ENCODE results near the gene IL1R2.
"Not testable (repeated sequence)": the region's sequence is repeated elsewhere in the genome, so short reads cannot be mapped to it uniquely, and the experiment has no call there.

Gene IL1R2

DNA sequence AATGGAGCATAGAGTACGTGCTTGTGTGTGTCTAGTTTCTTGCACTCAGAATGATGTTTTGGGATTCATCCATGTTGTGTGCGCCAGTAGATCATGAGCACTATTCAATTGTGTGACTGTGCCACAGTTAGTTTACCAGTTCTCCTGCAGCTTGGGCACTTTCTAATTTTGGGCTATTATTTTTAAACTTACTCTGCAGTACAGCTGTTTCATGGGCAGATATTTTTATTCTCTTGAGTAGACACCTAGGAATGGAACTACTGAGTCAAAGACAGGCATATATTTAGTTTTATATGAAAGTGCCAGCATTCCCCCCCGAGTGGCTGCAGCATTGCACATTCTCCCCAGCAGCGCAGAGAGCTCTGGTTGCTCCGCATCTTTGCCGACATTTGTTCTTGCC lies 74.8 kb downstream of the IL1R2 start:
- Histone ChIP-seq H3K9me3 (ENCODE audit: control insufficient read depth, insufficient read depth, low read depth, low read length) (no peaks in the 10 kb centered on the region), H3K27ac (ENCODE audit: extremely low read depth, low read depth, low read length) (no peak overlapping the region), H3K36me3 (ENCODE audit: control insufficient read depth in 2 of 2, insufficient read depth in 1 of 2, low read length in 2 of 2) (no peaks in the 10 kb centered on the region), H3K4me1 (ENCODE audit: control insufficient read depth, insufficient read depth, low read length) (no peaks in the 10 kb centered on the region), H3K4me3 (ENCODE audit: low read depth, low read length) (no peak overlapping the region)
- CTCF ChIA-PET = no interaction called here
- TF ChIP-seq ZBTB20 (tag by site-specific recombination; IDR thresholded peaks at IDR 0.05) (no peak), ZNF121 (tag by site-specific recombination; IDR thresholded peaks at IDR 0.05) (no peak), ZNF133 (tag by site-specific recombination; IDR thresholded peaks at IDR 0.05) (no peak), ZNF112 (tag by site-specific recombination; IDR thresholded peaks at IDR 0.05) (no peak), ZNF354C (tag by site-specific recombination; IDR thresholded peaks at IDR 0.05; ENCODE audit: borderline replicate concordance, low read depth) (no peak), KLF1 (tag by site-specific recombination; IDR thresholded peaks at IDR 0.05) (no peak), ZNF621 (tag by site-specific recombination; IDR thresholded peaks at IDR 0.05) (no peak), ZSCAN16 (tag by site-specific recombination; IDR thresholded peaks at IDR 0.05) (no peak), SP7 (tag by site-specific recombination; IDR thresholded peaks at IDR 0.05) (no peak), ZNF664 (tag by site-specific recombination; IDR thresholded peaks at IDR 0.05) (no peak)
- TF ChIP-seq, protein P1, sequence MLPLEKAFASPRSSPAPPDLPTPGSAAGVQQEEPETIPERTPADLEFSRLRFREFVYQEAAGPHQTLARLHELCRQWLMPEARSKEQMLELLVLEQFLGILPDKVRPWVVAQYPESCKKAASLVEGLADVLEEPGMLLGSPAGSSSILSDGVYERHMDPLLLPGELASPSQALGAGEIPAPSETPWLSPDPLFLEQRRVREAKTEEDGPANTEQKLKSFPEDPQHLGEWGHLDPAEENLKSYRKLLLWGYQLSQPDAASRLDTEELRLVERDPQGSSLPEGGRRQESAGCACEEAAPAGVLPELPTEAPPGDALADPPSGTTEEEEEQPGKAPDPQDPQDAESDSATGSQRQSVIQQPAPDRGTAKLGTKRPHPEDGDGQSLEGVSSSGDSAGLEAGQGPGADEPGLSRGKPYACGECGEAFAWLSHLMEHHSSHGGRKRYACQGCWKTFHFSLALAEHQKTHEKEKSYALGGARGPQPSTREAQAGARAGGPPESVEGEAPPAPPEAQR (tag by site-specific recombination; IDR thresholded peaks at IDR 0.05) = no peak
- POLR2A ChIA-PET = no interaction called here

DNA sequence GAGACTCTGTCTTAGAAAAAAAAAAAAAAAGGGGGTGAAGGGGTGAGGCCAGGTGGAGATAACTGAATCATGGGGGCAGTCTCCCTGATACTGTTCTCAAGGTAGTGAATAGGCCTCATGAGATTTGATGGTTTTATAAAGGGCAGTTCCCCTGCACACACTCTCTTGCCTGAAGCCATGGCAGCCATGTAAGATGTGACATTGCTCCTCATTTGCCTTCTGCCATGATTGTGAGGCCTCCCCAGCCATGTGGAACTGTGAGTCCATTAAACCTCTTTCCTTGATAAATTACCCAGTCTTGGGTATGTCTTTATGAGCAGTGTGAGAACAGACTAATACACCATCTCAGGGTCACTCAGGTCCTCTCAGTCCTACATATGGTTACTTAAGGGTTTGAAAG lies 76.4 kb downstream of the IL1R2 start:
- not testable (repeated sequence) for H3K36me3 ChIP-seq (ENCODE audit: control insufficient read depth in 2 of 2, insufficient read depth in 1 of 2, low read length in 2 of 2); H3K4me3 ChIP-seq (ENCODE audit: low read depth, low read length); H3K4me1 ChIP-seq (ENCODE audit: control insufficient read depth, insufficient read depth, low read length); H3K9me3 ChIP-seq (ENCODE audit: control insufficient read depth, insufficient read depth, low read depth, low read length); H3K27ac ChIP-seq (ENCODE audit: extremely low read depth, low read depth, low read length)
- POLR2A ChIA-PET = interaction anchor here (0.7 kb wide), 1 partner anchor 316 kb away, joined by 3 read pairs; no protein-coding TSS in a partner anchor
- CTCF ChIA-PET = interaction anchor here (0.9 kb wide), 1 partner anchor 48 kb away, joined by 3 read pairs; no protein-coding TSS in a partner anchor

DNA sequence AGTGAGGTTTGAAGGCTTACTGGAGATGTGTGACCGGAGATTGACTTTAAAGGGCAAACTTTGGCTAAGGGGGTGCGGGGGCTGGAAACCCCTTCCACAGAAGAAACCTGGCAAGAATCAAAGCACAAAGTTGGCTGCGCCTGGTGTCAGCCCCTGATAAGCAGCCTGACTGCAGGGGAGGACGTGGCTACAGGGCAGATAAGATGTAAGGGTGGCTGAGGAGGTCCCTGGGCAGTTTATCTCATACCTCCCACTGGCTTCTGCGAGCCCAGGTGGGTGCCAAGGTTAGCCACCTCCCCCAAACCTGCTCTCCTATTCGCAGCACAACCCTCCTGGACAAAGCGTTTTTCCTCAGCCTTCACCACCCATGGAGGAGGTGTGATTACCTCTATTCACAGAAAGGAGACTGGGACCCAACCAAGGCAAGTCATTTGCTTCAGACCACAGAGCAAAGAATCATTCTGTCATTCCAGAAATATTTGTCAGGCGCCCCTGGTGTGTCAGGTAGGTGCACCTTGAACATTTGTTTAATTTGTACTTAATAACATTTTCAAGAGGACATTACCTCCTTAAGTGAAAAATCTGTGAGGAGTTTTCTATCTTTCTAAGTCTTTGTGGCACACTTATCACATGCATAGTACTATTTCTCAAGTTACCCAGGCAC lies 77.7 kb downstream of the IL1R2 start:
- Histone ChIP-seq H3K4me3 (ENCODE audit: low read depth, low read length) (no peak overlapping the region), H3K4me1 (ENCODE audit: control insufficient read depth, insufficient read depth, low read length) (no peaks in the 10 kb centered on the region), H3K9me3 (ENCODE audit: control insufficient read depth, insufficient read depth, low read depth, low read length) (no peaks in the 10 kb centered on the region), H3K27ac (ENCODE audit: extremely low read depth, low read depth, low read length) (no peak overlapping the region), H3K36me3 (ENCODE audit: control insufficient read depth in 2 of 2, insufficient read depth in 1 of 2, low read length in 2 of 2) (no peaks in the 10 kb centered on the region)
- CTCF ChIA-PET = interaction anchor here (0.7 to 0.9 kb wide), 2 partner anchors 16 to 403 kb away, joined by 3 read pairs; partner anchors contain the start of gene SLC9A4
- POLR2A ChIA-PET = no interaction called here
- TF ChIP-seq MZF1 (tag by site-specific recombination; IDR thresholded peaks at IDR 0.05; ENCODE audit: borderline replicate concordance) = no peak
- TF ChIP-seq, protein P2, sequence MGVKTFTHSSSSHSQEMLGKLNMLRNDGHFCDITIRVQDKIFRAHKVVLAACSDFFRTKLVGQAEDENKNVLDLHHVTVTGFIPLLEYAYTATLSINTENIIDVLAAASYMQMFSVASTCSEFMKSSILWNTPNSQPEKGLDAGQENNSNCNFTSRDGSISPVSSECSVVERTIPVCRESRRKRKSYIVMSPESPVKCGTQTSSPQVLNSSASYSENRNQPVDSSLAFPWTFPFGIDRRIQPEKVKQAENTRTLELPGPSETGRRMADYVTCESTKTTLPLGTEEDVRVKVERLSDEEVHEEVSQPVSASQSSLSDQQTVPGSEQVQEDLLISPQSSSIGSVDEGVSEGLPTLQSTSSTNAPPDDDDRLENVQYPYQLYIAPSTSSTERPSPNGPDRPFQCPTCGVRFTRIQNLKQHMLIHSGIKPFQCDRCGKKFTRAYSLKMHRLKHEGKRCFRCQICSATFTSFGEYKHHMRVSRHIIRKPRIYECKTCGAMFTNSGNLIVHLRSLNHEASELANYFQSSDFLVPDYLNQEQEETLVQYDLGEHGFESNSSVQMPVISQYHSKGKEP (tag by site-specific recombination; IDR thresholded peaks at IDR 0.05) = no peak
- TF ChIP-seq ZNF510 (tag by site-specific recombination; IDR thresholded peaks at IDR 0.05; ENCODE audit: insufficient replicate concordance) = no peak
- TF ChIP-seq, protein P3, sequence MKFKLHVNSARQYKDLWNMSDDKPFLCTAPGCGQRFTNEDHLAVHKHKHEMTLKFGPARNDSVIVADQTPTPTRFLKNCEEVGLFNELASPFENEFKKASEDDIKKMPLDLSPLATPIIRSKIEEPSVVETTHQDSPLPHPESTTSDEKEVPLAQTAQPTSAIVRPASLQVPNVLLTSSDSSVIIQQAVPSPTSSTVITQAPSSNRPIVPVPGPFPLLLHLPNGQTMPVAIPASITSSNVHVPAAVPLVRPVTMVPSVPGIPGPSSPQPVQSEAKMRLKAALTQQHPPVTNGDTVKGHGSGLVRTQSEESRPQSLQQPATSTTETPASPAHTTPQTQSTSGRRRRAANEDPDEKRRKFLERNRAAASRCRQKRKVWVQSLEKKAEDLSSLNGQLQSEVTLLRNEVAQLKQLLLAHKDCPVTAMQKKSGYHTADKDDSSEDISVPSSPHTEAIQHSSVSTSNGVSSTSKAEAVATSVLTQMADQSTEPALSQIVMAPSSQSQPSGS (tag by site-specific recombination; IDR thresholded peaks at IDR 0.05; ENCODE audit: low read depth) = no peak
- TF ChIP-seq KLF16 (tag by site-specific recombination; IDR thresholded peaks at IDR 0.05) = no peak
- TF ChIP-seq, protein P4, sequence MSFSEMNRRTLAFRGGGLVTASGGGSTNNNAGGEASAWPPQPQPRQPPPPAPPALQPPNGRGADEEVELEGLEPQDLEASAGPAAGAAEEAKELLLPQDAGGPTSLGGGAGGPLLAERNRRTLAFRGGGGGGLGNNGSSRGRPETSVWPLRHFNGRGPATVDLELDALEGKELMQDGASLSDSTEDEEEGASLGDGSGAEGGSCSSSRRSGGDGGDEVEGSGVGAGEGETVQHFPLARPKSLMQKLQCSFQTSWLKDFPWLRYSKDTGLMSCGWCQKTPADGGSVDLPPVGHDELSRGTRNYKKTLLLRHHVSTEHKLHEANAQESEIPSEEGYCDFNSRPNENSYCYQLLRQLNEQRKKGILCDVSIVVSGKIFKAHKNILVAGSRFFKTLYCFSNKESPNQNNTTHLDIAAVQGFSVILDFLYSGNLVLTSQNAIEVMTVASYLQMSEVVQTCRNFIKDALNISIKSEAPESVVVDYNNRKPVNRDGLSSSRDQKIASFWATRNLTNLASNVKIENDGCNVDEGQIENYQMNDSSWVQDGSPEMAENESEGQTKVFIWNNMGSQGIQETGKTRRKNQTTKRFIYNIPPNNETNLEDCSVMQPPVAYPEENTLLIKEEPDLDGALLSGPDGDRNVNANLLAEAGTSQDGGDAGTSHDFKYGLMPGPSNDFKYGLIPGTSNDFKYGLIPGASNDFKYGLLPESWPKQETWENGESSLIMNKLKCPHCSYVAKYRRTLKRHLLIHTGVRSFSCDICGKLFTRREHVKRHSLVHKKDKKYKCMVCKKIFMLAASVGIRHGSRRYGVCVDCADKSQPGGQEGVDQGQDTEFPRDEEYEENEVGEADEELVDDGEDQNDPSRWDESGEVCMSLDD (tag by site-specific recombination; IDR thresholded peaks at IDR 0.05) = no peak
- no peak for TF ChIP-seq ZFP41 (tag by site-specific recombination; IDR thresholded peaks at IDR 0.05; ENCODE audit: borderline replicate concordance)
- no peak for TF ChIP-seq ZNF521 (tag by site-specific recombination; IDR thresholded peaks at IDR 0.05)
- TF ChIP-seq KLF7 (tag by site-specific recombination; IDR thresholded peaks at IDR 0.05; ENCODE audit: borderline replicate concordance) = no peak
- TF ChIP-seq OSR2 (tag by site-specific recombination; IDR thresholded peaks at IDR 0.05) = no peak
- no peak for TF ChIP-seq ZNF302 (tag by site-specific recombination; IDR thresholded peaks at IDR 0.05; ENCODE audit: low read depth)
- TF ChIP-seq HOXC10 (CRISPR knock-in tag; IDR thresholded peaks at IDR 0.05) = no peak
- TF ChIP-seq ZNF785 (tag by site-specific recombination; IDR thresholded peaks at IDR 0.05) = no peak
- TF ChIP-seq WT1 (tag by site-specific recombination; IDR thresholded peaks at IDR 0.05) = no peak

Measured in HEK293 (cell line).